ENCODE measurements around the gene FYB2. TPM values are rescaled to one million over a fixed set of nuclear protein-coding genes. Genes with fewer than 3 reads are reported as not detected.

Gene FYB2
- total RNA-seq, 1 donor from 2014 or later = not detected

- Histone ChIP-seq H3K36me3 (ENCODE audit: control insufficient read depth, insufficient read depth, low read length) (no peaks in the 10 kb centered on the region), H3K27me3 (ENCODE audit: control insufficient read depth, insufficient read depth, low read length) (no peaks in the 10 kb centered on the region), H3K4me3 (ENCODE audit: low read depth, low read length) (no peak overlapping the region)
- no peak for DNase-seq (ENCODE audit: low read depth)
- TF ChIP-seq CTCF (IDR thresholded peaks at IDR 0.05; ENCODE audit: insufficient read depth, low read length, poor library complexity, severe bottlenecking) = no peak
Observed at GRCh38 chr1:56859287-56859686, 40.1 kb upstream of the FYB2 start.

GRCh38 chr1:56856186-56856585, 37.0 kb upstream of the FYB2 start:
- Histone ChIP-seq H3K27me3 (ENCODE audit: control insufficient read depth, insufficient read depth, low read length) (no peaks in the 10 kb centered on the region), H3K36me3 (ENCODE audit: control insufficient read depth, insufficient read depth, low read length) (no peaks in the 10 kb centered on the region), H3K4me3 (ENCODE audit: low read depth, low read length) (no peak overlapping the region)
- no peak for TF ChIP-seq CTCF (IDR thresholded peaks at IDR 0.05; ENCODE audit: insufficient read depth, low read length, poor library complexity, severe bottlenecking)
- no peak for DNase-seq (ENCODE audit: low read depth)

GRCh38 chr1:56855190-56855589, 36.0 kb upstream of the FYB2 start:
- Histone ChIP-seq H3K4me3 (ENCODE audit: low read depth, low read length) (no peak overlapping the region), H3K27me3 (ENCODE audit: control insufficient read depth, insufficient read depth, low read length) (no peaks in the 10 kb centered on the region), H3K36me3 (ENCODE audit: control insufficient read depth, insufficient read depth, low read length) (no peaks in the 10 kb centered on the region)
- DNase-seq (ENCODE audit: low read depth) = no peak
- no peak for TF ChIP-seq CTCF (IDR thresholded peaks at IDR 0.05; ENCODE audit: insufficient read depth, low read length, poor library complexity, severe bottlenecking)

GRCh38 chr1:56854521-56855099, 35.4 kb upstream of the FYB2 start, which contains the start of gene C8A:
TSS of gene C8A (plus strand) at chr1:56854797. CDS start at chr1:56854902, 105 bp downstream.
- Histone ChIP-seq H3K36me3 (ENCODE audit: control insufficient read depth, insufficient read depth, low read length) (no peaks in the 10 kb centered on the region), H3K4me3 (ENCODE audit: low read depth, low read length) (no peak within 1 kb of the TSS), H3K27me3 (ENCODE audit: control insufficient read depth, insufficient read depth, low read length) (no peaks in the 10 kb centered on the region)
- no peak for TF ChIP-seq CTCF (IDR thresholded peaks at IDR 0.05; ENCODE audit: insufficient read depth, low read length, poor library complexity, severe bottlenecking)
- DNase-seq (ENCODE audit: low read depth) = no peak

- Histone ChIP-seq H3K36me3 (ENCODE audit: control insufficient read depth, insufficient read depth, low read length) (no peaks in the 10 kb centered on the region), H3K27me3 (ENCODE audit: control insufficient read depth, insufficient read depth, low read length) (no peaks in the 10 kb centered on the region), H3K4me3 (ENCODE audit: low read depth, low read length) (no peak overlapping the region)
- no peak for DNase-seq (ENCODE audit: low read depth)
- TF ChIP-seq CTCF (IDR thresholded peaks at IDR 0.05; ENCODE audit: insufficient read depth, low read length, poor library complexity, severe bottlenecking) = no peak
Observed at GRCh38 chr1:56852476-56852875, 33.3 kb upstream of the FYB2 start.

GRCh38 chr1:56850922-56851321, 31.7 kb upstream of the FYB2 start:
- H3K27me3 ChIP-seq (ENCODE audit: control insufficient read depth, insufficient read depth, low read length) = no peaks in the 10 kb centered on the region
- DNase-seq (ENCODE audit: low read depth) = no peak
- no peak for TF ChIP-seq CTCF (IDR thresholded peaks at IDR 0.05; ENCODE audit: insufficient read depth, low read length, poor library complexity, severe bottlenecking)

More at GRCh38 chr1:56850922-56851321, 31.7 kb upstream of the FYB2 start:
- no peak overlapping the region for H3K4me3 ChIP-seq (ENCODE audit: low read depth, low read length)
- H3K36me3 ChIP-seq (ENCODE audit: control insufficient read depth, insufficient read depth, low read length) = no peaks in the 10 kb centered on the region
